Memory B cell (primary cell): ENCODE data around the gene DIDO1.

Experiments
- ATAC-seq: fragments of 150-1000 bp; cut with Tn5 transposase; 2 replicates; pipeline ENCODE4 v1.10.0; 2021; ENCODE audit warnings: low read depth, mild to moderate bottlenecking, moderate library complexity
- DNase-seq, 2 donors: peaks; one replicate each; pipeline ENCODE4 v3.0.0; 2022; ENCODE audit warnings: low spot score in 2 of 2
- H3K27ac Mint-ChIP-seq: one replicate; pipeline ENCODE4 v1.8.0; 2022; ENCODE audit warnings: mild to moderate bottlenecking, moderate library complexity, mixed read lengths
- H3K27me3 Mint-ChIP-seq: one replicate; pipeline ENCODE4 v1.8.0; 2022; ENCODE audit warnings: mixed read lengths
- H3K36me3 Mint-ChIP-seq: one replicate; pipeline ENCODE4 v1.8.0; 2022; ENCODE audit warnings: mild to moderate bottlenecking, mixed read lengths
- H3K4me1 Mint-ChIP-seq: one replicate; pipeline ENCODE4 v1.8.0; 2022; ENCODE audit warnings: mixed read lengths
- H3K4me3 Mint-ChIP-seq: one replicate; pipeline ENCODE4 v1.8.0; 2022; ENCODE audit warnings: mild to moderate bottlenecking, moderate library complexity, mixed read lengths
- H3K9me3 Mint-ChIP-seq: one replicate; pipeline ENCODE4 v1.8.0; 2022; ENCODE audit warnings: mixed read lengths

Gene DIDO1

DNA sequence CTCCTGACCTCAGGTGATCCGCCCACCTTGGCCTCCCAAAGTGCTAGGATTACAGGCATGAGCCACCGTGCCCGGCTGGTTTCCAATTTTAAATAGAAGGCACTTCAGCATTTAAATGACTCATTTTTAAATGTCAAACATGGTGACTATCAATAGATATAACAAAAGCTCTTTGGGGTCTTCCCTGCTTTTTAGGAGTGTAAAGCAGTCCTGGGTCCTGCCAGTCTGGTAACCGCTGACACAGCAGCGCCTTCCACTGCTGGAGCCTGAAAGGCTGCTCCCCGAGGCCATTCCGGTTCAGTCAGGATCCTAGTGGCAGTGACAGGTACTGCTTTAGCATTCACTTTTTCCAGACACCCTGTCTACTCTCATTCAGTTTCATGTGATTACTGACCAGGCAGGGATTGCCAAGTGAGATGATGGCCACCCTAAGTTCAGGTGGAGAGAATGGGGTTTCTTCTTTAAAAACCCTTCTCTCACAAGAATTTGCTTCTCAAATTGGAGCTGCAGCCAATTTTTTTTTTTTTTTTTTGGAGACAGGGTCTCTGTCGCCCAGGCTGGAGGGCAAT is 5.1 kb downstream of the DIDO1 start:
- H3K9me3 Mint-ChIP-seq = no peaks in the 10 kb centered on the region
- H3K4me1 Mint-ChIP-seq = peaks cover 60% of the 10 kb centered on the region
- H3K36me3 Mint-ChIP-seq = no peaks in the 10 kb centered on the region
- H3K27ac Mint-ChIP-seq = peak overlapping the region; percentile 19
- peak in 1 of 2 donors; percentile 35 for DNase-seq
- H3K4me3 Mint-ChIP-seq = peak overlapping the region; percentile 65
- no peaks in the 10 kb centered on the region for H3K27me3 Mint-ChIP-seq
- peak; percentile 54 for ATAC-seq

DNA sequence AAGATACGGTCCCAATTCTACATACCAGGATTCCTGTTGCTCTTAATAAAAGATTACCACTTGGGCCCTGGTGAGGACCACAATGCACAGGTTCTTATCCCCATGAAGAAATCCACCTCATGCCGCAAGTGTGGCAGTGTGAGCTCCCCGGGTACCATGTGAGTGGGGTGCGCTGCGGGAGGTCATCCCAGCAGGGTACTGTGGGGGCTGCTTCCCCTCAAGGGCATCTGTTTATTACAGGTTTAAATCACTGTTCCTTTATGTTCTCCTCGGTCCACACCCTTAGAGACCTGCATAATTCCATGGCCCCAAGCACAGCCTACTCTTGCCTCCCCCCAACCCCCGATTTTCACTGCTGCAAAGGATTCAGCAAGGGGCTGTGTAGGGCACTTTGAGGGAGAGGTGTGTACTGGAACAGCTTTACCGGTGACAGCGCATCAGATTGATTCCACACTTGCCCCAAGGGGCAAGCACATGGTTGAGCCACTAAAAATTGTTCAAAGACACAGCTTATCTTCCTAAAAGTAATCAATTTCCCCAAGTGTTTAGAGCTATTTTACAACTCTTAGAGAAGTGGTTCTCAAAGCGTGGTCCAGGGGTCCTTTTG is 6.2 kb downstream of the DIDO1 start:
- Mint-ChIP-seq H3K9me3 (no peaks in the 10 kb centered on the region), H3K36me3 (no peaks in the 10 kb centered on the region), H3K27me3 (no peaks in the 10 kb centered on the region), H3K4me1 (peaks cover 59% of the 10 kb centered on the region), H3K27ac (peak overlapping the region; percentile 41), H3K4me3 (peak overlapping the region; percentile 75)
- DNase-seq (no peak), ATAC-seq (no peak)

DNA sequence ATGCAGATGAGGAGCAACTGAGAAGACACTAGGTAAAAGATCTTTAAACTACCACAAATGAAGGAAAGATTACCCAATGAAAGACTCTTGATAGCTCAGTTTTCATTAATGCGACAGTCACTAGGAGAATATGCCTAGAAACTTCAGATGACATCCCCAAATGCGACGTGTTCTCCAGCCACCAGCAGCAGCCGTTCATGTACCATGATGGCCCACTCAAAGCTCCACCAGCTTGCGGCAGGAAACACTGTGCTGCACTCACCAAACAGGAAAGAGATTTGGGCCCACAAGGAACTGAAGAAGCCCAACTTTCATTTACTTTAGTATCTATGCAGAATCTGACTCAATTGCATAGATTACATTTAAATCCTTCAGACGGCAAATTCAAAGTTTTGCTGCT is 7.5 kb downstream of the DIDO1 start:
- H3K36me3 Mint-ChIP-seq = no peaks in the 10 kb centered on the region
- ATAC-seq (peak; percentile 52), DNase-seq (no peak)
- H3K4me3 Mint-ChIP-seq = peak overlapping the region; percentile 75
- no peaks in the 10 kb centered on the region for H3K9me3 Mint-ChIP-seq
- H3K27me3 Mint-ChIP-seq = no peaks in the 10 kb centered on the region
- peaks cover 54% of the 10 kb centered on the region for H3K4me1 Mint-ChIP-seq
- peak overlapping the region; percentile 78 for H3K27ac Mint-ChIP-seq

DNA sequence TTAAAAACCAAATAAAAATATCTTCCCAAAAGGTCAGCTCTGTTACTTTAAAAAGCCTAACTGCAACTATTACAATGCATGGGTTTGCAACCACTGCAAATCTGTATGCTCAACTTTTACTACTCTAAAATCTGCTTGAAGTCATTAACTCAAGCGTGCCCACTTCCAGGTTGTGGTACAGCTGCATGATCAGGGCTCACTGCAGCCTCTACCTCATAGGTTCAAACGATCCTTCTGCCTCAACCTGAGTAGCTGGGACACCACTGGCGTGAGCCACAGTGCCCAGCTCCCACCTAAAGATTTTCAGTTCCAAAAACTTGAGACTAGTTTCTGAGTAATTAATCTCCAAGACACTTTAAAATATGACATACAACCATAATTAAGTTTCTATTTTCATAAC is 8.2 kb downstream of the DIDO1 start:
- ATAC-seq = peak; percentile 70
- Mint-ChIP-seq H3K4me3 (peak overlapping the region; percentile 75), H3K36me3 (peaks cover under 1% of the 10 kb centered on the region), H3K9me3 (no peaks in the 10 kb centered on the region), H3K27me3 (no peaks in the 10 kb centered on the region), H3K4me1 (peaks cover 56% of the 10 kb centered on the region), H3K27ac (peak overlapping the region; percentile 78)
- no peak for DNase-seq

DNA sequence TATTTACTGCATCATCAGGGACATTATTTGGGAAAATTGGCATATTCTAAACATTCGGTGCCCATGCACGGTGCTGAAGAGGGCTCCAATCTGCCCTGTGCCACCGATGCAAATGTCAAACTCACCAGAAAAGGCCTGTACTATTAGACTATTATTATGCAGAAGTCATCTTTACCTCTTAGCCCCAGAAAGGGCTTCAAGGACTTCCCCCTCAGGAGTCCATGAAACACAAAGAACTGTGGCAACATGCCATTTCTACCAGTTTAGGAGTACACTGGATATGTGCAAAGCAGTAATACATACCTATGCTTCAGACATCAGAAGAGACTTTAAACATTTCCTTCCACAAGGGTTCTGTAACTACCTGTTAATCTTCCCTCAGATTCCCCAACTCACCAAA is 8.6 kb downstream of the DIDO1 start:
- peak overlapping the region; percentile 75 for H3K4me3 Mint-ChIP-seq
- H3K9me3 Mint-ChIP-seq = no peaks in the 10 kb centered on the region
- H3K27me3 Mint-ChIP-seq = no peaks in the 10 kb centered on the region
- DNase-seq (no peak), ATAC-seq (no peak)
- peaks cover 57% of the 10 kb centered on the region for H3K4me1 Mint-ChIP-seq
- peaks cover 3% of the 10 kb centered on the region for H3K36me3 Mint-ChIP-seq
- no peak overlapping the region for H3K27ac Mint-ChIP-seq

DNA sequence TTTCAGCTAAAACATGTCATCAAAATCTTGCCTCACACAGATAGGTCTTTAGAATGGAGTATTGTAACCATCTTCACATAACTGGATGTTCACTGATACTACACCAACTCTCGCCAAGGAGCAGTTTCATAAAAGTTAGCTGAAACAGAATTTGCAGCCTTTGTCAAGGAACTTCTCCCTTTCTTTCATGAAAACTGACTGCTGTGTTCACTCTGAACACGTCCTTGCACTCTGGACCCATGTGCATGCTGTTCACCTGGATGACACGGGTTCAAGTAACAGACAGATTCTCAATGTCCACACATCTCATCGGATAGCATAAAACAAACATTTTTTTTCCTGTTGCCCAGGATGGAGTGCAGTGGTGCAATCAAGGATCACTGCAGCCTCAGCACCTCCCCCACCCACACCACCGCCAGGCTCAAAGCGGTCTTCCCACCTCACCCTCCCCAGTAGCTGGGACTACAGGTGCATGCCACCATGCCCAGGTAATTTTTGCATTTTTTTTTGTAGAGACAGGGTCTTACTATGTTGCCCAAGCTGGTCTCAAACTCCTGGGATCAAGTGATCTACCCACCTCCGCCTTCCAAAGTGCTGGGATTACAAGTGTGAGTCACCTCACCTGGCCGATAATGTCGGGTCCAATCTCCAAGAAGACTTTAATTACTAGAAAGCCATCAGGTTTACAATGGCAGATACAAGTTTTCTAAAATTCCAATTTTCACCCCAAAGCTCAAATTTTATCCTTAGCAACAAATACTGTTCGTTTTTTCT is 9.4 kb downstream of the DIDO1 start:
- Mint-ChIP-seq H3K4me3 (peak overlapping the region; percentile 8), H3K9me3 (no peaks in the 10 kb centered on the region), H3K4me1 (peaks cover 49% of the 10 kb centered on the region), H3K36me3 (peaks cover 4% of the 10 kb centered on the region), H3K27me3 (no peaks in the 10 kb centered on the region), H3K27ac (no peak overlapping the region)
- ATAC-seq (no peak), DNase-seq (no peak)

DNA sequence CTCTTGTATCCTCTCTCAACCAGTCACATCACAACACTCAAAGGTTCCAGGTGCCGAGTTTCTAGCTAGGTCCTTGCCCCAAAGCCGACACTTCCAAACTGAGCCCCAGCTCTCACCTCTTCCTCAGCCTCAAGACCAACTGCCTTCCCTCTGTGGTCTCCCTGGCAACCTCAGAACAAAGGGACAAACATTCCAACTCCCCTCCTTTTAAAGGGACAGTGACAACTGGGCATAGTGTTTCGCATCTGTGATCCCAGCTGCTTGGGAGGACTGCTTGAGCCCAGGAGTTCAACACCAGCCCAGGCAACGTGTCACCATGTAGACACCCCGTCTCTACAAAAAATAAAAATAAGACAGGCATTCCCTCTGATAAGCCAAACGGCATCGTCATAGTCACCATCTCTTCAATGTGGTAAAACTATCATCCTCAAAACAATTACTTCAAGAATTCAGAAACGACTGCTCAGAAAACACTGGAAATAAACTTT is 11.3 kb downstream of the DIDO1 start:
- Mint-ChIP-seq H3K27me3 (no peaks in the 10 kb centered on the region), H3K4me3 (no peak overlapping the region)
- ATAC-seq = no peak

DNA sequence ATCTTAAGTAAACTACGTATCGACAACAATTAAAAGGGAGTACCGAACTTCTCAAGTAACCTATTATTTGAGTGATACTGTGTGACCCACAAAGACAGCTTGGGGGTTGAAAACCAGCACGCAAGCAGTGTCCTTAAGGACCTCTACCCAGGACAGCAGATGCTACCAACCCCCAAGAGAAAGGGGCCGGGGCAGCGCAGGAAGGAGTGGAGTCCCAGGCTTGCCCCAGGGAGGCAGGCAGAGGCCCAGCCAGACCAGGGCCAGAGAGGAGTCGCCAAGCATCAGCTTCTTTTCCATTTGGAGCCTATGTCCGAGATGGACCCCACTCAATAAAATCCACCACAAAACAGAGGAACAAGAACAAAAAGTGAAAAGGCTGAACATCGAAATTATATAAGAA is 11.9 kb downstream of the DIDO1 start:
- ATAC-seq = no peak
- H3K36me3 Mint-ChIP-seq = peaks cover 18% of the 10 kb centered on the region
- no peak overlapping the region for H3K4me3 Mint-ChIP-seq
- H3K4me1 Mint-ChIP-seq = peaks cover 39% of the 10 kb centered on the region
- H3K27ac Mint-ChIP-seq = peak overlapping the region; percentile 77
- H3K9me3 Mint-ChIP-seq = no peaks in the 10 kb centered on the region
- no peak for DNase-seq
- no peaks in the 10 kb centered on the region for H3K27me3 Mint-ChIP-seq

More for the DNA sequence above, 11.3 kb downstream of the DIDO1 start:
- no peak for DNase-seq
- Mint-ChIP-seq H3K9me3 (no peaks in the 10 kb centered on the region), H3K27ac (peak overlapping the region; percentile 77), H3K36me3 (peaks cover 15% of the 10 kb centered on the region), H3K4me1 (peaks cover 40% of the 10 kb centered on the region)

DNA sequence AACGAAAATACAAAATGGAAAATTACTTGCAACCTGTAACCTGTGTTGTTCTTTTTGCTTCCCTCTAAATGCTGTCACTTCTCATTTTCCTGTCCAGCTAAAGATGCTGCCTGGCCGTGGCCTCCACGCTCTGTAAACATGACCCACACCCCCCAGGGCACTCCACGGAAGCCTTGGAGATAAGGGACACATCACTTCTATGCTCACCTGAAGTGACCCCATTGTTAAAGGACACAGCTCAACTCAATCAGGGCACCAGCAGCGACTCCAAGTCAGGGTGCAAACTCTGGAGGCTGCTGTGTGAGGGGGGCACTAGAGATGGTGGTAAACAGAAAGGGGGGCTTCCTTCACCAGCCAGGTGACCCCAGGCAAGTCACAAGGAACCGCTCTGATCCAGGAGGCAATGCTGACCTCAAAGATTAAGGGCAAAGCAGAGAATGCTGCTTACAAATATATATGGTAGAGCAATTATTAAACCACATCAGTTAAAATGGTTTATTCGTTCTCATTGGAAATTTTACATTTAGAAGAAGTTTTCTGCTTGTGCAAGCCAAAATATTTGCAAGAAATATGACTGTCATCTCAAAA is 13.2 kb downstream of the DIDO1 start:
- H3K4me3 Mint-ChIP-seq = no peak overlapping the region
- DNase-seq = no peak
- H3K27me3 Mint-ChIP-seq = no peaks in the 10 kb centered on the region
- peak overlapping the region; percentile 67 for H3K27ac Mint-ChIP-seq
- H3K9me3 Mint-ChIP-seq = no peaks in the 10 kb centered on the region
- H3K4me1 Mint-ChIP-seq = peaks cover 27% of the 10 kb centered on the region
- peaks cover 18% of the 10 kb centered on the region for H3K36me3 Mint-ChIP-seq
- ATAC-seq = no peak

DNA sequence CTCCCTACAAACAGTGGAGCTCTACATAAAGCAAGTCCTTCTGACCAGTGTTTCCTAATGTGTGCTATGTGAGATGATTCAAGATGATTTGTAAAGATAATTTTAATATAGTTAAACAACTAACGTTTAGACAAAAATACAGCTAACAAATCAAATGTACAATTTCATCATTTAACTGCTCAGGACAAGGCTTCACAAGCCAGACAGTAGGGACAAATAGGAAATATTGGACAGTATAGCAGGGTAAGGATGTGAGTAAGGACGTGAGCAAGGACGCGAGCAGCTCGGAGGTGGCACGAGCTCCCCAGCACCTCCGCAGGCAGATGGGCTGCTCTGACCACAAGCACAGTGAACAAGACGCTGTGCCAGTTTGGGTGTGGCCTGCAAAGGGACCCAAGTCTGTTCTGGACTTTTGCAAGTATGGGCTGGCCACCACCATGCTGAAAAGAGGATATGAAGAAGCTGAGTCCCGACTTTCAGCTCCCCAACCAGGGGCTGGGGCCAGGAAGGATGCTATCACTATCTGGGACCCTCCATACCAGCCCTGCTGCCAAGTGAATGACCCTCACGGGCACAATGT is 14.5 kb downstream of the DIDO1 start:
- no peak overlapping the region for H3K4me3 Mint-ChIP-seq
- H3K27me3 Mint-ChIP-seq = no peaks in the 10 kb centered on the region
- H3K9me3 Mint-ChIP-seq = no peaks in the 10 kb centered on the region
- H3K27ac Mint-ChIP-seq = no peak overlapping the region
- H3K4me1 Mint-ChIP-seq = peaks cover 20% of the 10 kb centered on the region
- peaks cover 22% of the 10 kb centered on the region for H3K36me3 Mint-ChIP-seq
- ATAC-seq (no peak), DNase-seq (no peak)

DNA sequence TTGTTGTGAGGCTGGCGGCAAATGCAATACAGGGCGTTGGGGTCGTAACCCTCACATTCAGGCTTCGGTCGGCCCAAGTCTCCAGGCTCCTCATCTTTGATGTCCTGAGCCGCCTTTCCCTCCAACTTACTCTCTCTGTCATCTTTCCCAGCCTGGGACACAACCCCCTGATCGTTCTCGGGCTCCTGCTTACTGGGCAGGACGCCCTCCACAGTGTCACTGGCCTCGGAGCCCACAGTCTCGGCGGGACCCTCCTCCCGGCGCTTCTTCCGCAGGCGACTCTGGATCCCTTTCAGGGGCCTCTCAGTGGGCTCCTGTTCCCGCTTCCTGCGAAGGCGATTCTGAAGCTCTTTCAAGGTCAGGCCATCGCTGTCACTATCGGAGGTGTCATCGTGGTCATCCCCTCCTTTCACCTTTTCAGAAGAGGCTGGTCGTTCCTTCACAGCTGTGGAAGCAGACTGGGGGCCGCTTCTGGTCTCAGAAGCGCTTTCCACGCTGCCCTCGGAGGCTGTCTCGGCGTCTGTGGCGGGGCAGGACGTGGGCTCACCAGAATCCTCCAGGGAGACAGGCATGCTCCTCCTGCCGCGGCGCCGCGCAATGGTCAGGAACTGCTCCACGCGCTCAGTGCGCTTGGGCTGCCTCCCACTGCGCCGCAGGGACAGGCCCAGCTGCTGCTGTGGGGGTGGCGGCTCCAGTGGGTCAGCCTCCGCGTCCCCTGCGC is 15.4 kb downstream of the DIDO1 start:
- H3K36me3 Mint-ChIP-seq = peaks cover 24% of the 10 kb centered on the region
- H3K4me1 Mint-ChIP-seq = peaks cover 16% of the 10 kb centered on the region
- DNase-seq (no peak), ATAC-seq (no peak)
- peak overlapping the region; percentile 80 for H3K27ac Mint-ChIP-seq
- no peak overlapping the region for H3K4me3 Mint-ChIP-seq
- H3K9me3 Mint-ChIP-seq = no peaks in the 10 kb centered on the region
- no peaks in the 10 kb centered on the region for H3K27me3 Mint-ChIP-seq

DNA sequence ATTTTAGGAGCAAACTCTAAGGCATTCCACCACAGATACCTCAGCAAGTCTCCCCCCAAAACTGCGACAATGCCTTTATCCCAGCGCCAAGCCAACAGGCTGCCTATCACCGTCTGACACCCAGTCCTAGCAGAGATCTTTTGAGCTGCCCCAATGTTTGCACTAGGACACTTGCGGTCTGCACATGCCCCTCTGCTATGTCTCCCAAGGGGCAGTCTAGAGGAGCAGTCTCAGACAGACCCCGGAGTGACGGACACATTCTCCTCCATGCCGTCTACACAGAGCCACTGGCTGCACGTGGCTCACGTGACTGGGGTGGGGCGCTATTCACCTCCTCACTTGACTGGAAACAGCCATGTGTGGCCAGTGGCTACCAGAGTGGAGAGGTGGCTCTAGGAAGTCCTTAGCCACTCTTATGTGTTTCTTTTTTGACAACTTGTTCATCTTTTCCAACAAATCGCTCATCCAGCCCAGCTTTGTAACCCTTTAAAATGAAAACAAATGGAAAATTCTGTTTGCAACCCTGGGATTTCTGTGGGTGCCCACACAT is 16.0 kb downstream of the DIDO1 start:
- Mint-ChIP-seq H3K27me3 (no peaks in the 10 kb centered on the region), H3K4me3 (no peak overlapping the region), H3K9me3 (no peaks in the 10 kb centered on the region), H3K4me1 (peaks cover 16% of the 10 kb centered on the region), H3K36me3 (peaks cover 28% of the 10 kb centered on the region), H3K27ac (peak overlapping the region; percentile 80)
- ATAC-seq (no peak), DNase-seq (no peak)
